Tibial nerve (tissue), 3 donors: ENCODE results near the gene FAM163B.

ENCODE experiments used
- CTCF ChIP-seq, 5 experiments: fragments of 200-600 bp in 3 of 5; fragments of 450-650 bp in 2 of 5; sonication (generic) in 3 of 5; IDR thresholded peaks; one replicate each; pipeline ENCODE4 v1.5.1; 2016 to 2019; ENCODE audit warnings: antibody characterized with exemption in 5 of 5, mild to moderate bottlenecking in 3 of 5, moderate library complexity in 2 of 5
- POLR2A ChIP-seq, 2 donors: fragments of 450-650 bp; IDR thresholded peaks; one replicate each; pipeline ENCODE4 v1.6.1; 2017; ENCODE audit warnings: antibody characterized with exemption in 2 of 2, mild to moderate bottlenecking in 2 of 2, moderate library complexity in 2 of 2

- TF ChIP-seq POLR2A (IDR thresholded peaks at IDR 0.05) (no peak), CTCF (IDR thresholded peaks at IDR 0.05) (no peak)
Observed at GRCh38 chr9:133579601-133580418, 29.4 kb downstream of the FAM163B start.
